ENCODE measurements around the gene B4GALT1. TPM values are rescaled to one million over a fixed set of nuclear protein-coding genes. Genes with fewer than 3 reads are reported as not detected.

Gene B4GALT1
- total RNA-seq, 1 experiment from 2014 or later = 19.1 TPM

DNA sequence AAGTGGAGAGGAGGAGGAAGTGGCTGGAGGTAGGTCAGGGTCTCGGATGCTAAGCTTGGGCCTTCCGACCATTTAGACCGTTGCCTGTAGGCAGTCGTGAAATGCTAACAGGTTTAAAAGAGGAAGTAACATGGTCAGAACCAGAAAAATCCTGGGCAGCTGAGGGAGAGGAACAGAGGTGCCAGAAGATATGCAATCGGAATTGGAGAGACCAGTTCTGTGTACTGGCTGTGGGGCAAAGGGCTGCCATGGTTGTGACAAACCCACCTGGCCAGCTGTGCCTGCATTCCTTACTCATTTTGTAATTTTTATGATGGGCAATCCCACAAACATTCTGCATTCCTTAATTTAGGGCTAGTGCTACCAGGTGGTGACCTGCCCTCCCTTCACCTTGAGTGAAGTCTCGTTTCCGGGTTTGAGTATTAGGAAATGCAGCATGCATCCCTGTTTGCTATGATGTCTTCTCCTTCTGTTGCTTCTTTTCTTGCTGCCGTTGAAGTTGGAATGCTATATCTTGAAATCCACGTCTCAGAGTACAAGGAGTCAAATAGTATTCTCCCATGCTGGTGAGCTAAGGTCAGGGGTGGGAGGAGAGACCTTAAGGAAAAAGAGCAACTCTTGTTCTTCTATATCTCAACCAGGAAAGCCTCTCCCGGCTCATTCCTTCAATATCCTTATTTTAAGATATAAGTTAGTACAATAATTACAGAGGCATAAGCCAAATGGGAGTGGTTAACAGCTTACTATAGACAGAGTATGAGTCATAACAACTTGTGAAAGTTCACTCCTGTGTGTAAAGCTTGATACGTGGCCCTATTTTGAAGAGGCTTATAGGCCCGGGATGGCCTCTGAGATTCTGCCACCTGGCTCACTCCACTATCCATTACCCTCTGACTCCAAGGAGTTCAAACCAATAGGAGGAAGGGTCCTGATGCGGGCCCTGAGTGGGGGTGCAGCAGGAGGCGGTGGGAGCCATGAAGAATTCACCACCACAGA lies 37.0 kb downstream of the B4GALT1 start (continued):
- TF ChIP-seq ATF2 (CRISPR knock-in tag; IDR thresholded peaks at IDR 0.05; ENCODE audit: borderline replicate concordance, low read depth) (no peak), TEAD1 (CRISPR knock-in tag; IDR thresholded peaks at IDR 0.05) (no peak), ZNF317 (CRISPR knock-in tag; IDR thresholded peaks at IDR 0.05; ENCODE audit: borderline replicate concordance, low read depth) (no peak), GTF2I (CRISPR knock-in tag; conservative IDR thresholded peaks at IDR 0.05) (no peak)
- TF ChIP-seq, protein P1, sequence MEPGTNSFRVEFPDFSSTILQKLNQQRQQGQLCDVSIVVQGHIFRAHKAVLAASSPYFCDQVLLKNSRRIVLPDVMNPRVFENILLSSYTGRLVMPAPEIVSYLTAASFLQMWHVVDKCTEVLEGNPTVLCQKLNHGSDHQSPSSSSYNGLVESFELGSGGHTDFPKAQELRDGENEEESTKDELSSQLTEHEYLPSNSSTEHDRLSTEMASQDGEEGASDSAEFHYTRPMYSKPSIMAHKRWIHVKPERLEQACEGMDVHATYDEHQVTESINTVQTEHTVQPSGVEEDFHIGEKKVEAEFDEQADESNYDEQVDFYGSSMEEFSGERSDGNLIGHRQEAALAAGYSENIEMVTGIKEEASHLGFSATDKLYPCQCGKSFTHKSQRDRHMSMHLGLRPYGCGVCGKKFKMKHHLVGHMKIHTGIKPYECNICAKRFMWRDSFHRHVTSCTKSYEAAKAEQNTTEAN (CRISPR knock-in tag; IDR thresholded peaks at IDR 0.05) = no peak

DNA sequence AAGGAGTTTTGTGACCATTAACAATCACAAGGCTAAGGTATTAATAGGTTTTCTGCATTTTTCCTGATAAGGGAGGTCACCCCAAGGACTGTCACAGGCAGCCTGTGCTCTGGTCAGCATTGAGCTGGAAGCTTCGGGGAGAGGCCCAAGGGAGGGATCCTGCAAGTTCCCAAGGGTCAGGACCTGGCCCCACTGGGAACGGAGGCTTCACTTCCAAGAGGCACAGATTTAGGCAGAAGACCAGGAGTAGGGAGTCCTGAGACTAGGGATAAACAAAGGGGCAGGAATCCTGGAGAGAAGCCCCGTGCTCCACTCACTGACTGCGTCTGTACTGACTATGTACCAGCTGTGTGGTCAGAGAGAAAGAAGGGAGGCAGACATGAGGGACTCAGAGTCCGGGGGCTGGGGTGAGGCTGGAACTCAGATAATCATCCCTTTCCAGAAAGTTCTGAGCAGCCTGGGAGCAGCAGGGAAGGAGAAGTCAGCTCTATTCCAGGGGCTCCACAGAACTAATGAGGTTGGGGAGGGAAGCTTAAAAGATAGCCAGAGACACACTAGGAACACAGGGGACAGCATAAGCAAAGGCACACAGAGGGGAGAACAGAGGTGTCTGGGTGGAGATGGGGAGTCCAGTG lies 37.8 kb downstream of the B4GALT1 start:
- ChIA-PET POLR2A (interaction anchor here (1.2 kb wide), 1 partner anchor 22 kb away, joined by 3 read pairs; no protein-coding TSS in a partner anchor), CTCF (no interaction called here)
- Mint-ChIP-seq H3K4me1 (0 out of 2 replicates have a peak, but pooled peaks cover 6% of the 10 kb centered on the region), H3K36me3 (peaks cover 20% of the 10 kb centered on the region), H3K27me3 (ENCODE audit: low read depth) (no peaks in the 10 kb centered on the region), H3K4me3 (no peak overlapping the region), H3K9me3 (peaks cover 9% of the 10 kb centered on the region), H3K27ac (0 out of 2 replicates have a peak overlapping the region, but pooled peaks have one; percentile 41)
- no peak for ATAC-seq
- TF ChIP-seq SOX15 (CRISPR knock-in tag; IDR thresholded peaks at IDR 0.05) (no peak), USF2 (CRISPR knock-in tag; IDR thresholded peaks at IDR 0.05) (no peak), ZSCAN18 (CRISPR knock-in tag; IDR thresholded peaks at IDR 0.05) (no peak), NFYB (CRISPR knock-in tag; conservative IDR thresholded peaks at IDR 0.05; ENCODE audit: low read depth) (no peak), GTF2I (CRISPR knock-in tag; conservative IDR thresholded peaks at IDR 0.05) (no peak), ZNF317 (CRISPR knock-in tag; IDR thresholded peaks at IDR 0.05; ENCODE audit: borderline replicate concordance, low read depth) (no peak), EMX1 (CRISPR knock-in tag; IDR thresholded peaks at IDR 0.05) (no peak), PRRX2 (CRISPR knock-in tag; IDR thresholded peaks at IDR 0.05) (no peak), ESRRA (CRISPR knock-in tag; IDR thresholded peaks at IDR 0.05; ENCODE audit: borderline replicate concordance) (no peak), ATF1 (CRISPR knock-in tag; IDR thresholded peaks at IDR 0.05) (no peak), TP53 (CRISPR knock-in tag; IDR thresholded peaks at IDR 0.05) (no peak), STAT6 (CRISPR knock-in tag; conservative IDR thresholded peaks at IDR 0.05; ENCODE audit: low read depth) (no peak)
- TF ChIP-seq, protein P2, sequence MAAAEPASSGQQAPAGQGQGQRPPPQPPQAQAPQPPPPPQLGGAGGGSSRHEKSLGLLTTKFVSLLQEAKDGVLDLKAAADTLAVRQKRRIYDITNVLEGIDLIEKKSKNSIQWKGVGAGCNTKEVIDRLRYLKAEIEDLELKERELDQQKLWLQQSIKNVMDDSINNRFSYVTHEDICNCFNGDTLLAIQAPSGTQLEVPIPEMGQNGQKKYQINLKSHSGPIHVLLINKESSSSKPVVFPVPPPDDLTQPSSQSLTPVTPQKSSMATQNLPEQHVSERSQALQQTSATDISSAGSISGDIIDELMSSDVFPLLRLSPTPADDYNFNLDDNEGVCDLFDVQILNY (CRISPR knock-in tag; IDR thresholded peaks at IDR 0.05) = no peak
- TF ChIP-seq, protein P3, sequence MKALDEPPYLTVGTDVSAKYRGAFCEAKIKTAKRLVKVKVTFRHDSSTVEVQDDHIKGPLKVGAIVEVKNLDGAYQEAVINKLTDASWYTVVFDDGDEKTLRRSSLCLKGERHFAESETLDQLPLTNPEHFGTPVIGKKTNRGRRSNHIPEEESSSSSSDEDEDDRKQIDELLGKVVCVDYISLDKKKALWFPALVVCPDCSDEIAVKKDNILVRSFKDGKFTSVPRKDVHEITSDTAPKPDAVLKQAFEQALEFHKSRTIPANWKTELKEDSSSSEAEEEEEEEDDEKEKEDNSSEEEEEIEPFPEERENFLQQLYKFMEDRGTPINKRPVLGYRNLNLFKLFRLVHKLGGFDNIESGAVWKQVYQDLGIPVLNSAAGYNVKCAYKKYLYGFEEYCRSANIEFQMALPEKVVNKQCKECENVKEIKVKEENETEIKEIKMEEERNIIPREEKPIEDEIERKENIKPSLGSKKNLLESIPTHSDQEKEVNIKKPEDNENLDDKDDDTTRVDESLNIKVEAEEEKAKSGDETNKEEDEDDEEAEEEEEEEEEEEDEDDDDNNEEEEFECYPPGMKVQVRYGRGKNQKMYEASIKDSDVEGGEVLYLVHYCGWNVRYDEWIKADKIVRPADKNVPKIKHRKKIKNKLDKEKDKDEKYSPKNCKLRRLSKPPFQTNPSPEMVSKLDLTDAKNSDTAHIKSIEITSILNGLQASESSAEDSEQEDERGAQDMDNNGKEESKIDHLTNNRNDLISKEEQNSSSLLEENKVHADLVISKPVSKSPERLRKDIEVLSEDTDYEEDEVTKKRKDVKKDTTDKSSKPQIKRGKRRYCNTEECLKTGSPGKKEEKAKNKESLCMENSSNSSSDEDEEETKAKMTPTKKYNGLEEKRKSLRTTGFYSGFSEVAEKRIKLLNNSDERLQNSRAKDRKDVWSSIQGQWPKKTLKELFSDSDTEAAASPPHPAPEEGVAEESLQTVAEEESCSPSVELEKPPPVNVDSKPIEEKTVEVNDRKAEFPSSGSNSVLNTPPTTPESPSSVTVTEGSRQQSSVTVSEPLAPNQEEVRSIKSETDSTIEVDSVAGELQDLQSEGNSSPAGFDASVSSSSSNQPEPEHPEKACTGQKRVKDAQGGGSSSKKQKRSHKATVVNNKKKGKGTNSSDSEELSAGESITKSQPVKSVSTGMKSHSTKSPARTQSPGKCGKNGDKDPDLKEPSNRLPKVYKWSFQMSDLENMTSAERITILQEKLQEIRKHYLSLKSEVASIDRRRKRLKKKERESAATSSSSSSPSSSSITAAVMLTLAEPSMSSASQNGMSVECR (CRISPR knock-in tag; IDR thresholded peaks at IDR 0.05; ENCODE audit: borderline replicate concordance) = no peak
- no peak for DNase-seq (ENCODE audit: low spot score)

All from WTC11 (cell line).